Activated CD8-positive, alpha-beta memory T cell treated with anti-CD3 and anti-CD28 coated beads for 1 hour (primary cell): Measurements from ENCODE around the gene FBRSL1.
A peak's percentile ranks its signal among the peaks of the same experiment; 100 is the strongest.

ENCODE experiments used
- DNase-seq, 2 donors: peaks; one replicate each; pipeline ENCODE4 v3.0.0-alpha.2; 2020; ENCODE audit warnings: low read depth in 1 of 2; ENCODE audit errors: extremely low read depth in 1 of 2

Gene FBRSL1

GRCh38 chr12:132482771-132483170, 7.2 kb upstream of the FBRSL1 start:
- DNase-seq = no peak

GRCh38 chr12:132483208-132483607, 6.7 kb upstream of the FBRSL1 start:
- DNase-seq = no peak

GRCh38 chr12:132483612-132484011, 6.3 kb upstream of the FBRSL1 start:
- no peak for DNase-seq

GRCh38 chr12:132484183-132484890, 5.6 kb upstream of the FBRSL1 start:
- DNase-seq = no peak

GRCh38 chr12:132484891-132485441, 5.0 kb upstream of the FBRSL1 start:
- DNase-seq = no peak

- DNase-seq = no peak
Observed at GRCh38 chr12:132485619-132486018, 4.3 kb upstream of the FBRSL1 start.

- no peak for DNase-seq
Observed at GRCh38 chr12:132486168-132486567, 3.8 kb upstream of the FBRSL1 start.

- DNase-seq = no peak
Observed at GRCh38 chr12:132486576-132486975, 3.4 kb upstream of the FBRSL1 start.

GRCh38 chr12:132487311-132487741, 2.6 kb upstream of the FBRSL1 start:
- no peak for DNase-seq

- no peak for DNase-seq
Observed at GRCh38 chr12:132488127-132489077, 1.5 kb upstream of the FBRSL1 start.

- peak in 1 of 2 donors; percentile 30 for DNase-seq
Observed at GRCh38 chr12:132489078-132489601, 811 bp upstream of the FBRSL1 start.

- no peak for DNase-seq
Observed at GRCh38 chr12:132490422-132491137, 629 bp downstream of the FBRSL1 start.

GRCh38 chr12:132491138-132491663, 1.2 kb downstream of the FBRSL1 start:
- DNase-seq = no peak

- DNase-seq = no peak
Observed at GRCh38 chr12:132491761-132492378, 1.9 kb downstream of the FBRSL1 start.

GRCh38 chr12:132492522-132492921, 2.6 kb downstream of the FBRSL1 start:
- no peak for DNase-seq

- DNase-seq = no peak
Observed at GRCh38 chr12:132492951-132493350, 3.0 kb downstream of the FBRSL1 start.

- no peak for DNase-seq
Observed at GRCh38 chr12:132493482-132494178, 3.7 kb downstream of the FBRSL1 start.

GRCh38 chr12:132494294-132495164, 4.6 kb downstream of the FBRSL1 start:
- DNase-seq = no peak
